ENCODE results near the gene PDXK. TPM values are rescaled to one million over a fixed set of nuclear protein-coding genes. Genes with fewer than 3 reads are reported as not detected.

Gene PDXK
- total and polyA plus RNA-seq, 9 of the 15 experiments (the other 6 are each of a cell fraction or from before 2014, with no cell fraction given): 5.6 to 162 (median 76.5) TPM

- Histone ChIP-seq H3K9me3 (replicated peaks; ENCODE audit: control insufficient read depth, insufficient read depth, low read depth, low read length) (no peaks in the 10 kb centered on the region), H3K4me2 (ENCODE audit: insufficient read depth, low read length) (no peak overlapping the region), H3K4me3 (no peak overlapping the region), H3K27ac (ENCODE audit: extremely low read depth, low read depth, low read length) (no peak overlapping the region), H3K36me3 (ENCODE audit: control insufficient read depth, insufficient read depth, low read length) (peaks cover 45% of the 10 kb centered on the region; the same call in 2 of the 3 replicates), H3K4me1 (replicated peaks in 1 of 2; ENCODE audit: control insufficient read depth in 2 of 2, insufficient read depth in 2 of 2, low read length in 2 of 2) (peaks cover 23 to 45% of the 10 kb centered on the region in 2 experiments), H3K27me3 (ENCODE audit: control insufficient read depth in 2 of 2, insufficient read depth in 2 of 2, low read length in 2 of 2) (no peaks in the 10 kb centered on the region), H4K20me1 (replicated peaks; ENCODE audit: control insufficient read depth, insufficient read depth, low read length) (no peaks in the 10 kb centered on the region), H3K9ac (ENCODE audit: insufficient read depth in 1 of 2, low read depth in 2 of 2, low read length in 2 of 2) (peak overlapping the region in 1 of 2 experiments; percentile 60; a peak in 2 of 4 replicates), H3K9me1 (ENCODE audit: control insufficient read depth, insufficient read depth, low read length) (peaks cover 8% of the 10 kb centered on the region), H3K79me2 (ENCODE audit: control insufficient read depth, insufficient read depth, low read length) (no peaks in the 10 kb centered on the region), H2AFZ (ENCODE audit: low read depth, low read length) (no peak overlapping the region)
- ChIA-PET CTCF (ENCODE audit: low intra/inter-chr PET ratio) (no interaction called here), POLR2A (no interaction called here)
- no peak for DNase-seq (ENCODE audit: extremely low read depth in 1 of 4, low spot score in 3 of 4)
- no TSS peak for BruUV-seq (replicated peaks)
- no peak for ATAC-seq
- 88% methylated on average over 10 of the region's 10 CpGs for WGBS (ENCODE audit: insufficient coverage, low coverage, missing lambda C conversion rate)
- no peak for TF ChIP-seq ZNF707 (CRISPR knock-in tag; conservative IDR thresholded peaks at IDR 0.05)
- TF ChIP-seq SREBF2 (CRISPR knock-in tag; IDR thresholded peaks at IDR 0.05): 0 out of 2 replicates have a peak, but pooled peaks have one; percentile 69
- TF ChIP-seq HSF4 (CRISPR knock-in tag; IDR thresholded peaks at IDR 0.05; ENCODE audit: borderline replicate concordance): no peak
- TF ChIP-seq ZNF311 (CRISPR knock-in tag; IDR thresholded peaks at IDR 0.05): no peak
- intact Hi-C loops (cut with micrococcal nuclease): no loop called here
- in situ Hi-C loops (cut with MboI): no loop called here
- no peak for FAIRE-seq
Measured at GRCh38 chr21:43763901-43764523, 45.1 kb downstream of the PDXK start.

All from K562 (cell line).